ENCODE measurements around the gene ITPA.
A peak's percentile ranks its signal among the peaks of the same experiment; 100 is the strongest.

The ITPA gene

GRCh38 chr20:3235666-3236324 is 26.5 kb downstream of the ITPA start:
- no peak overlapping the region for H3K4me3 ChIP-seq (ENCODE audit: low read depth, low read length)
- TF ChIP-seq POLR2A (IDR thresholded peaks at IDR 0.05; ENCODE audit: extremely low read depth, insufficient read length) (no peak), MYC (IDR thresholded peaks at IDR 0.05; ENCODE audit: low read depth, low read length) (no peak), MAX (IDR thresholded peaks at IDR 0.05; ENCODE audit: low read depth, low read length) (no peak), CTCF (IDR thresholded peaks at IDR 0.05; ENCODE audit: low read depth, low read length) (no peak)
- peak; percentile 46 for DNase-seq (ENCODE audit: low read depth)

GRCh38 chr20:3237011-3237957 is 28.0 kb downstream of the ITPA start:
- TF ChIP-seq POLR2A (IDR thresholded peaks at IDR 0.05; ENCODE audit: extremely low read depth, insufficient read length), result no peak
- TF ChIP-seq CTCF (IDR thresholded peaks at IDR 0.05; ENCODE audit: low read depth, low read length), result no peak
- TF ChIP-seq MAX (IDR thresholded peaks at IDR 0.05; ENCODE audit: low read depth, low read length), result no peak
- TF ChIP-seq MYC (IDR thresholded peaks at IDR 0.05; ENCODE audit: low read depth, low read length), result no peak
- H3K4me3 ChIP-seq (ENCODE audit: low read depth, low read length), result no peak overlapping the region
- DNase-seq (ENCODE audit: low read depth), result no peak

GRCh38 chr20:3237958-3238615 is 28.8 kb downstream of the ITPA start:
- no peak overlapping the region for H3K4me3 ChIP-seq (ENCODE audit: low read depth, low read length)
- TF ChIP-seq MAX (IDR thresholded peaks at IDR 0.05; ENCODE audit: low read depth, low read length), result no peak
- TF ChIP-seq POLR2A (IDR thresholded peaks at IDR 0.05; ENCODE audit: extremely low read depth, insufficient read length), result no peak
- no peak for TF ChIP-seq MYC (IDR thresholded peaks at IDR 0.05; ENCODE audit: low read depth, low read length)
- no peak for TF ChIP-seq CTCF (IDR thresholded peaks at IDR 0.05; ENCODE audit: low read depth, low read length)
- no peak for DNase-seq (ENCODE audit: low read depth)

GRCh38 chr20:3238616-3239025 is 29.3 kb downstream of the ITPA start:
- H3K4me3 ChIP-seq (ENCODE audit: low read depth, low read length), result no peak overlapping the region
- no peak for TF ChIP-seq POLR2A (IDR thresholded peaks at IDR 0.05; ENCODE audit: extremely low read depth, insufficient read length)
- TF ChIP-seq CTCF (IDR thresholded peaks at IDR 0.05; ENCODE audit: low read depth, low read length), result no peak
- no peak for TF ChIP-seq MAX (IDR thresholded peaks at IDR 0.05; ENCODE audit: low read depth, low read length)
- TF ChIP-seq MYC (IDR thresholded peaks at IDR 0.05; ENCODE audit: low read depth, low read length), result no peak
- DNase-seq (ENCODE audit: low read depth), result peak; percentile 59

GRCh38 chr20:3239026-3239866 is 29.9 kb downstream of the ITPA start, which contains the start of gene SLC4A11:
TSS of gene SLC4A11 (minus strand) at chr20:3239190. CDS start at chr20:3239137, 53 bp downstream.
- DNase-seq (ENCODE audit: low read depth), result peak; percentile 70
- H3K4me3 ChIP-seq (ENCODE audit: low read depth, low read length), result peak within 1 kb of the TSS; percentile 21
- TF ChIP-seq MAX (IDR thresholded peaks at IDR 0.05; ENCODE audit: low read depth, low read length) (peak; percentile 40), MYC (IDR thresholded peaks at IDR 0.05; ENCODE audit: low read depth, low read length) (peak; percentile 36; the same call in 1 of the 2 replicates), POLR2A (IDR thresholded peaks at IDR 0.05; ENCODE audit: extremely low read depth, insufficient read length) (no peak)

Measured in NB4 (cell line).